Left ventricle myocardium inferior (tissue), 1 donor: ENCODE measurements around the gene PRAMEF5. TPM values are rescaled to one million over a fixed set of nuclear protein-coding genes. Genes with fewer than 3 reads are reported as not detected.
"Not testable (repeated sequence)": the region's sequence is repeated elsewhere in the genome, so short reads cannot be mapped to it uniquely, and the experiment has no call there.

Experiments used
- DNase-seq: peaks from one replicate; pipeline ENCODE4 v3.0.0-alpha.2; 2020
- H3K27ac ChIP-seq: fragments of 200-600 bp; replicated peaks from 2 replicates; pipeline ENCODE4 v1.8.0; 2021
- H3K27me3 ChIP-seq: fragments of 200-600 bp; 2 replicates; pipeline ENCODE4 v1.8.0; 2021; ENCODE audit warnings: low read depth
- H3K36me3 ChIP-seq: fragments of 200-600 bp; 2 replicates; pipeline ENCODE4 v1.8.0; 2021
- H3K4me1 ChIP-seq: fragments of 200-600 bp; 2 replicates; pipeline ENCODE4 v1.8.0; 2021
- H3K4me3 ChIP-seq: fragments of 200-600 bp; 2 replicates; pipeline ENCODE4 v1.8.0; 2021; ENCODE audit warnings: mild to moderate bottlenecking, moderate library complexity
- H3K9me3 ChIP-seq: fragments of 200-600 bp; replicated peaks from 2 replicates; pipeline ENCODE4 v1.8.0; 2021
- CTCF ChIP-seq: fragments of 200-600 bp; IDR thresholded peaks from 2 replicates; pipeline ENCODE4 v1.8.0; 2021; ENCODE audit warnings: antibody characterized with exemption, mild to moderate bottlenecking, borderline replicate concordance
- intact Hi-C: fragments of 100-400 bp; cut with micrococcal nuclease; formaldehyde crosslinking; loops from one replicate; pipeline ENCODE4 v1.11.0; 2022
- long read RNA-seq: library from polyadenylated mRNA; unstranded; transcript quantifications from one replicate; pipeline ENCODE4 v2.0.0, GENCODE V29; 2021
- total RNA-seq: library from RNA; stranded (reverse); fragmentation: NEBNext Ultra II Directional; extraction: Animal tissue kit (Norgen Biotek cat#: 25700); gene quantifications from one replicate; pipeline ENCODE4 v1.2.1, GENCODE V29; 2021
- donor health status: DM: no; HTN: yes; CAD: no; lungs with severe emphysema.

PRAMEF5 gene
- not detected for total RNA-seq
- long read RNA-seq, result 0 reads

- H3K36me3 ChIP-seq, H3K27me3 ChIP-seq, intact Hi-C loops, H3K4me3 ChIP-seq, H3K4me1 ChIP-seq, H3K27ac ChIP-seq, DNase-seq, H3K9me3 ChIP-seq: not testable (repeated sequence)
These were observed at the start of gene PRAMEF5 for GRCh38 chr1:13253898-13254297. Gene PRAMEF5 (plus strand): TSS chr1:13254198. CDS start chr1:13259269, 5,071 bp downstream.

DNA sequence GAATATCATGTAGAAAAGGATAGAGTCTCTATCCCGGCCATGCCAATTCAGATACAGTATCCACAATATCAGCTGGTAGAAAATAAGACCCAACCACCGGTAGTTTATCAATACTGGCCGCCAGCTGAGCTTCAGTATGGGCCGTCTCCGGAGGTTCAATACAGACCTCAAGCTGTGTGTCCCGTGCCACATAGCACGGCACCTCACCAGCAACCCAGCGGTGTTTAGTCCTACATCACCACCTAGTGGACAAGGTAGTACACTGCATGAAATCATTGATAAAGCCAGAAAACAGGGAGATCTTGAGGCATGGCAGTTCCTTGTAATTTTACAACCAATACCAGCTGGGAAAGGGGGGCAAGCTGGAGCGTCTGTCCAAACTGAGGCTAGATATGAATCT is 45.3 kb upstream of the PRAMEF5 start:
- DNase-seq, intact Hi-C loops, H3K27ac ChIP-seq, H3K27me3 ChIP-seq, H3K4me1 ChIP-seq, H3K36me3 ChIP-seq, H3K9me3 ChIP-seq, H3K4me3 ChIP-seq: not testable (repeated sequence)

GRCh38 chr1:13216619-13217018 is 37.4 kb upstream of the PRAMEF5 start:
- H3K27me3 ChIP-seq, H3K36me3 ChIP-seq, H3K27ac ChIP-seq, H3K9me3 ChIP-seq, H3K4me3 ChIP-seq, H3K4me1 ChIP-seq, intact Hi-C loops, DNase-seq: not testable (repeated sequence)

DNA sequence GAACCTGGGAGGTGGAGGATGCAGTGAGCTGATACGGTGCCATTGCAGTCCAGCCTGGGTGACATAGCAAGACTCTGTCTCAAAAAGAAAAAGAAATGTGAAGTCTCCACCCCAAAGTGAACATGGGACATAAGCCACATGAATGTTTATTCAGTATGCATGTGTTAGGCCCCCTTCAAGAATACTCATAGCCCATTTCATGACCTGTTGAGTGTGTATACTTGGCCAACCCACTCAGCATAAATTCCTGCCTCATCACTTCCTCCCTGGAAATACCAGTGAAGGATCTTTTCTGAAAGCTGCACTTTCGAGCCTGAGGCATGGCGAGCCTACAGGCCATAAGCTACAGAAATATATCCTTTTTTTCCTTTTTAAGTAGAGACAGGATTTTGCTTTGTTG is 34.8 kb upstream of the PRAMEF5 start:
- H3K9me3 ChIP-seq, H3K36me3 ChIP-seq, H3K4me3 ChIP-seq, H3K27ac ChIP-seq, DNase-seq, H3K27me3 ChIP-seq, H3K4me1 ChIP-seq, intact Hi-C loops: not testable (repeated sequence)

DNA sequence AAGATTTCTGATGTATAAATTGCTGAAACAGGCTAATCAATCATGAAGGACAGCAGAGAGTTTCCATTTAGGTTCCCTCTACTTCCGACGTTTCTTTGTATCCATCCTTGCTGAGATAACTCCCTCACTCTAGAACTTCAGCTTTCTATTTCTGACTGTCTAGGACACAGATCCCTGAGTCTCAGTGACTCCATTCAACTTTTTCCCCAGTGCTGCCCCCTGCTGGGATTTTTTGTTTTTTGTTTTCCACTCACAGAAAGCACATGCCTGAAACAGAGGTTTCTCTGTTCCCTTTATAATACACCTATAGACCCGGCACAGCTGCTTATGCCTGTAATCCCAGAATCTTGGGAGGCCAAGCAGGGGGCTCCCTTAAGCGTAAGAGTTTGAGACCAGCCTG is 31.2 kb upstream of the PRAMEF5 start:
- H3K27me3 ChIP-seq, result peaks cover 15% of the 10 kb centered on the region
- intact Hi-C loops, H3K4me1 ChIP-seq, H3K9me3 ChIP-seq, H3K36me3 ChIP-seq, H3K4me3 ChIP-seq, DNase-seq, H3K27ac ChIP-seq: not testable (repeated sequence)

- Histone ChIP-seq H3K36me3 (no peaks in the 10 kb centered on the region), H3K9me3 (no peaks in the 10 kb centered on the region), H3K4me1 (no peaks in the 10 kb centered on the region), H3K27me3 (peaks cover 24% of the 10 kb centered on the region), H3K27ac (no peak overlapping the region), H3K4me3 (no peak overlapping the region)
- no peak for DNase-seq
- intact Hi-C loops, result no loop called here
- TF ChIP-seq CTCF, result no peak
These were observed 29.4 kb upstream of the PRAMEF5 start for GRCh38 chr1:13224480-13225060.

- DNase-seq, H3K4me3 ChIP-seq, H3K36me3 ChIP-seq, H3K9me3 ChIP-seq, H3K27ac ChIP-seq, H3K4me1 ChIP-seq, intact Hi-C loops: not testable (repeated sequence)
- H3K27me3 ChIP-seq, result peaks cover 33% of the 10 kb centered on the region
These were observed 28.3 kb upstream of the PRAMEF5 start, which contains the start of gene PRAMEF18 for GRCh38 chr1:13225675-13226204. Gene PRAMEF18 (minus strand): TSS chr1:13226154. CDS start chr1:13226106, 48 bp downstream.

DNA sequence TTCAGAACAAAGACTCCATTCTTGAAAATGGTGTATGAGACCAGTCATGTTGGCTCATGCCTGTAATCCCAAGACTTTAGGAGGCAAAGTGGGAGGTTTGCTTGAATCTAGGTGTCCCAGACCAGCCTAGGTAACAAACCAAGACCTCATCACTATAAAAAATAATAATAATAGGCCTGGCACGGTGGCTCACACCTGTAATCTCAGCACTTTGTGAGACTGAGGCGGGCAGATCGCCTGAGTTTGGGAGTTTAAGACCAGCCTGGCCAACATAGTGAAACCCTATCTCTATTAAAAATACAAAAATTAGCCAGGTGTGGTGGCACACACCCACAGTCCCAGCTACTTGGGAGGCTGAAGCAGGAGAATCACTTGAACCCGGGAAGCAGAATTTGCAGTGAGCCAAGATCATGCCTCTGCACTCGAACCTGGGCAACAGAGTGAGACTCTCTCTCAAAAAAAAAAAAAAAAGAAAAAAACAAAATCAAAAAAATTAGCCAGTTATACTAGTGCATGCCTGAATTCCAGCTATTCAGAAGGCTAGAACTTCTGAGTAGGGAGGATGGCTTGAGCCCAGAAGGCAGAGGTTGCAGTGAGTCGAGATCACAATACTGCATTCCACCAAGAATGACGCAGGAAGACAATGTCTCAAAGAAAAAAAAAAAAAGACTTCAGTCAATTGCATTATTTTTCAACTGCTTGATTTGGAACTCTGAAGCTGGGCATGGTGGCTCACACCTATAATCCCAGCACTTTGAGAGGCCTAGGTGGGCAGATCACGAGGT is 26.5 kb upstream of the PRAMEF5 start:
- peaks cover 47% of the 10 kb centered on the region for H3K27me3 ChIP-seq
- H3K4me3 ChIP-seq, H3K9me3 ChIP-seq, H3K36me3 ChIP-seq, intact Hi-C loops, H3K4me1 ChIP-seq, DNase-seq, H3K27ac ChIP-seq: not testable (repeated sequence)

DNA sequence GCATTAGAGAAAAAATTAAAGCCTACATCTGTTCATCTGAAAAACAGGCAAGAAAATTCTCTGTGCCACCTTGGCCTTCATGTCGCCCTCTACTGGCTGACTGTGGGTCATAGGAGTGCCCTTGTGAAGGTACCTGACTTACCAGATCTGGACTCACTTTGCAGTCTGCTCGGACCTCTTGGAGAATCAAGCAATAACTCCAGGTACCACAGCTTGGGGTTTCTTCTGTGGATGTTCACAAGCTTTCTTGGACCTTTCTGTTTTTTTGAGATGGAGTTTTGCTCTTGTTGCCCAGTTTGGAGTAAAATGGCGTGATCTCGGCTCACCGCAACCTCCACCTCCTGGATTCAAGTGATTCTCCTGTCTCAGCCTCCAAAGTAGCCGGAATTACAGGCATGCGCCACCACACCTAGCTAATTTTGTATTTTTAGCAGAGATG is 25.6 kb upstream of the PRAMEF5 start:
- no peak for DNase-seq
- intact Hi-C loops, result no loop called here

DNA sequence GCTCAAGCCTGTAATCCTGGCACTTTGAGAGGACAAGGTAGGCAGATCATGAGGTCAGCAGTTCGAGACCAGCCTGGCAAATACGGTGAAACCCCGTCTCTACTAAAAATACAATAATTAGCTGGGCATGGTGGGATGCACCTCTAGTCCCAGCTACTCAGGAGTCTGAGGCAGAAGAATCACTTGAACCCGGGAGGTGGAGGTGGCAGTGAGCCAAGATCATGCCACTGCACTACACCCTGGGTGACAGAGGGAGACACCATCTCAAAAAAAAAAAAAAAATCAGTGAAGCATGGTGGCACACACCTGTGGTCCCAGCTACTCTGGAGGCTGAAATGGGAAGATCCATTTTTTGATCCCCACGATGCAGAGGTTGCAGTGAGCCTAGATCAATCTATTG is 23.9 kb upstream of the PRAMEF5 start:
- peaks cover 57% of the 10 kb centered on the region for H3K27me3 ChIP-seq
- H3K9me3 ChIP-seq, intact Hi-C loops, H3K36me3 ChIP-seq, H3K4me1 ChIP-seq, DNase-seq, H3K27ac ChIP-seq, H3K4me3 ChIP-seq: not testable (repeated sequence)

More for the DNA sequence above, 25.6 kb upstream of the PRAMEF5 start:
- Histone ChIP-seq H3K36me3 (no peaks in the 10 kb centered on the region), H3K4me1 (no peaks in the 10 kb centered on the region), H3K27ac (no peak overlapping the region), H3K4me3 (no peak overlapping the region), H3K9me3 (peaks cover 4% of the 10 kb centered on the region), H3K27me3 (peaks cover 55% of the 10 kb centered on the region)
- peak; percentile 40 for TF ChIP-seq CTCF

DNA sequence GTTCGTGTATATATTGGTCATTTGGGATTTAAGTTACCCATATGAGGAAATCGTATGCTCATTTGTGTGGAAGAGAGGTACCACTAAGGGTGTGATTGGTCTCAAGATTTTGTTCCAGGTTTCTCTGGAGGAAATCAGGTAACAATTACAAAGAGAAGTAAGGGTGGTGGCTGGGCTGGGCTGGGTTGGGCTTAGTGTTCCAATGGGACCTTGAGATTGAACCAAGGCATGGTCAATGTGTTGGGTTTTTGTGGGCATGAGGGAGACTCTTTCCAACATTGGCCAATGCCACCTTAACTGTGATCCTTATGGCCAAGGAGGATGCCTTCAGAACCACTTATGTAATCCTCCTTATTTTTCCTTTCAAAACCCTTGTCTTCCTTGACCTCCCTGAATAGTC is 23.4 kb upstream of the PRAMEF5 start:
- intact Hi-C loops, H3K27ac ChIP-seq, H3K36me3 ChIP-seq, H3K4me1 ChIP-seq, H3K9me3 ChIP-seq, DNase-seq, H3K4me3 ChIP-seq: not testable (repeated sequence)
- H3K27me3 ChIP-seq, result peaks cover 61% of the 10 kb centered on the region
